Peyer's patch (tissue), 4 donors: Measurements from ENCODE around the gene LMF1.

Source experiments
- CTCF ChIP-seq, 6 experiments: fragments of 450-650 bp in 4 of 6; fragments of 200-600 bp in 2 of 6; sonication (generic) in 1 of 6; IDR thresholded peaks; one replicate each; pipeline ENCODE4 v1.5.1; 2017 to 2019; ENCODE audit warnings: antibody characterized with exemption in 6 of 6, mild to moderate bottlenecking in 3 of 6, moderate library complexity in 1 of 6
- POLR2A ChIP-seq, 2 donors: fragments of 450-650 bp; IDR thresholded peaks; one replicate each; pipeline ENCODE4 v1.5.1; 2017; ENCODE audit warnings: antibody characterized with exemption in 2 of 2, mild to moderate bottlenecking in 2 of 2, moderate library complexity in 2 of 2

- TF ChIP-seq CTCF (IDR thresholded peaks at IDR 0.05) (no peak), POLR2A (IDR thresholded peaks at IDR 0.05) (no peak)
Measured at GRCh38 chr16:909281-910000, 61.3 kb downstream of the LMF1 start.
